ENCODE data around the gene MTHFSD. TPM values are rescaled to one million over a fixed set of nuclear protein-coding genes. Genes with fewer than 3 reads are reported as not detected.
"Not testable (repeated sequence)": the region's sequence is repeated elsewhere in the genome, so short reads cannot be mapped to it uniquely, and the experiment has no call there.

The MTHFSD gene
- total and polyA plus RNA-seq, 10 of the 15 experiments (the other 5 are each of a cell fraction or from before 2014, with no cell fraction given) = 2.2 to 24.5 (median 18.1) TPM

GRCh38 chr16:86590501-86591144 lies 35.6 kb upstream of the MTHFSD start:
- DNase-seq (ENCODE audit: low read depth, low spot score) (no peak), FAIRE-seq (no peak), ATAC-seq (no peak)
- peaks cover 2 to 4% of the 10 kb centered on the region in 2 experiments; a peak in 3 of 4 replicates for H3K27me3 ChIP-seq (replicated peaks in 1 of 2; ENCODE audit: control insufficient read depth in 2 of 2, insufficient read depth in 2 of 2, low read length in 1 of 2)
- in situ Hi-C loops (cut with MboI) = no loop called here
- ChIA-PET RAD21 (ENCODE audit: unreplicated experiment) (no interaction called here), POLR2A (no interaction called here), CTCF (no interaction called here), SMC1A (ENCODE audit: uncharacterized antibody, unreplicated experiment) (interaction anchor here (0.7 kb wide), 1 partner anchor 11 kb away, joined by 3 read pairs; no protein-coding TSS in a partner anchor)
- H2AFZ ChIP-seq (ENCODE audit: control insufficient read depth, low read depth, low read length) = no peak overlapping the region
- no peak overlapping the region for H3K4me3 ChIP-seq
- no peaks in the 10 kb centered on the region for H3K9me3 ChIP-seq (replicated peaks; ENCODE audit: control insufficient read depth, insufficient read depth, low read length)
- no peaks in the 10 kb centered on the region for H3K4me1 ChIP-seq (ENCODE audit: control insufficient read depth, insufficient read depth, low read length)
- no peaks in the 10 kb centered on the region for H3K36me3 ChIP-seq (ENCODE audit: control insufficient read depth in 2 of 2, insufficient read depth in 2 of 2, low read length in 1 of 2)
- no peak overlapping the region for H3K27ac ChIP-seq (ENCODE audit: control insufficient read depth, insufficient read depth)
- no peaks in the 10 kb centered on the region for H4K20me1 ChIP-seq (ENCODE audit: control insufficient read depth, insufficient read depth)
- H3K4me2 ChIP-seq (ENCODE audit: control insufficient read depth, insufficient read depth) = no peak overlapping the region
- intact Hi-C loops (cut with micrococcal nuclease; ENCODE audit: unreplicated experiment) = no loop called here
- 50% methylated on average over 4 of the region's 4 CpGs for WGBS (ENCODE audit: insufficient coverage, insufficient replicate concordance, low lambda C conversion rate, missing lambda C conversion rate)
- no TSS peak for BruUV-seq (replicated peaks)
- no peak overlapping the region for H3K9ac ChIP-seq (ENCODE audit: control insufficient read depth, insufficient read depth, low read length)
- no peaks in the 10 kb centered on the region for H3K79me2 ChIP-seq (ENCODE audit: control insufficient read depth, insufficient read depth, low read length)
- TF ChIP-seq CEBPB (IDR thresholded peaks at IDR 0.05; ENCODE audit: borderline replicate concordance in 1 of 2, low read depth in 2 of 2, low read length in 2 of 2) = no peak
- no peak for TF ChIP-seq RCOR1 (conservative IDR thresholded peaks at IDR 0.05; ENCODE audit: low read depth, low read length)
- TF ChIP-seq, protein P1, sequence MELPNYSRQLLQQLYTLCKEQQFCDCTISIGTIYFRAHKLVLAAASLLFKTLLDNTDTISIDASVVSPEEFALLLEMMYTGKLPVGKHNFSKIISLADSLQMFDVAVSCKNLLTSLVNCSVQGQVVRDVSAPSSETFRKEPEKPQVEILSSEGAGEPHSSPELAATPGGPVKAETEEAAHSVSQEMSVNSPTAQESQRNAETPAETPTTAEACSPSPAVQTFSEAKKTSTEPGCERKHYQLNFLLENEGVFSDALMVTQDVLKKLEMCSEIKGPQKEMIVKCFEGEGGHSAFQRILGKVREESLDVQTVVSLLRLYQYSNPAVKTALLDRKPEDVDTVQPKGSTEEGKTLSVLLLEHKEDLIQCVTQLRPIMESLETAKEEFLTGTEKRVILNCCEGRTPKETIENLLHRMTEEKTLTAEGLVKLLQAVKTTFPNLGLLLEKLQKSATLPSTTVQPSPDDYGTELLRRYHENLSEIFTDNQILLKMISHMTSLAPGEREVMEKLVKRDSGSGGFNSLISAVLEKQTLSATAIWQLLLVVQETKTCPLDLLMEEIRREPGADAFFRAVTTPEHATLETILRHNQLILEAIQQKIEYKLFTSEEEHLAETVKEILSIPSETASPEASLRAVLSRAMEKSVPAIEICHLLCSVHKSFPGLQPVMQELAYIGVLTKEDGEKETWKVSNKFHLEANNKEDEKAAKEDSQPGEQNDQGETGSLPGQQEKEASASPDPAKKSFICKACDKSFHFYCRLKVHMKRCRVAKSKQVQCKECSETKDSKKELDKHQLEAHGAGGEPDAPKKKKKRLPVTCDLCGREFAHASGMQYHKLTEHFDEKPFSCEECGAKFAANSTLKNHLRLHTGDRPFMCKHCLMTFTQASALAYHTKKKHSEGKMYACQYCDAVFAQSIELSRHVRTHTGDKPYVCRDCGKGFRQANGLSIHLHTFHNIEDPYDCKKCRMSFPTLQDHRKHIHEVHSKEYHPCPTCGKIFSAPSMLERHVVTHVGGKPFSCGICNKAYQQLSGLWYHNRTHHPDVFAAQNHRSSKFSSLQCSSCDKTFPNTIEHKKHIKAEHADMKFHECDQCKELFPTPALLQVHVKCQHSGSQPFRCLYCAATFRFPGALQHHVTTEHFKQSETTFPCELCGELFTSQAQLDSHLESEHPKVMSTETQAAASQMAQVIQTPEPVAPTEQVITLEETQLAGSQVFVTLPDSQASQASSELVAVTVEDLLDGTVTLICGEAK (IDR thresholded peaks at IDR 0.05; ENCODE audit: borderline replicate concordance) = no peak
- no peak for TF ChIP-seq BRCA1 (IDR thresholded peaks at IDR 0.05; ENCODE audit: low read depth, low read length)
- TF ChIP-seq DPF2 (IDR thresholded peaks at IDR 0.05) = no peak
- TF ChIP-seq, protein P2, sequence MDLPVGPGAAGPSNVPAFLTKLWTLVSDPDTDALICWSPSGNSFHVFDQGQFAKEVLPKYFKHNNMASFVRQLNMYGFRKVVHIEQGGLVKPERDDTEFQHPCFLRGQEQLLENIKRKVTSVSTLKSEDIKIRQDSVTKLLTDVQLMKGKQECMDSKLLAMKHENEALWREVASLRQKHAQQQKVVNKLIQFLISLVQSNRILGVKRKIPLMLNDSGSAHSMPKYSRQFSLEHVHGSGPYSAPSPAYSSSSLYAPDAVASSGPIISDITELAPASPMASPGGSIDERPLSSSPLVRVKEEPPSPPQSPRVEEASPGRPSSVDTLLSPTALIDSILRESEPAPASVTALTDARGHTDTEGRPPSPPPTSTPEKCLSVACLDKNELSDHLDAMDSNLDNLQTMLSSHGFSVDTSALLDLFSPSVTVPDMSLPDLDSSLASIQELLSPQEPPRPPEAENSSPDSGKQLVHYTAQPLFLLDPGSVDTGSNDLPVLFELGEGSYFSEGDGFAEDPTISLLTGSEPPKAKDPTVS (IDR thresholded peaks at IDR 0.05; ENCODE audit: low read depth, low read length) = no peak

- H3K9ac ChIP-seq (ENCODE audit: control insufficient read depth, insufficient read depth, low read length); in situ Hi-C loops (cut with MboI); ATAC-seq; H3K27me3 ChIP-seq (replicated peaks in 1 of 2; ENCODE audit: control insufficient read depth in 2 of 2, insufficient read depth in 2 of 2, low read length in 1 of 2); intact Hi-C loops (cut with micrococcal nuclease; ENCODE audit: unreplicated experiment); H3K4me3 ChIP-seq; H3K4me2 ChIP-seq (ENCODE audit: control insufficient read depth, insufficient read depth); H3K4me1 ChIP-seq (ENCODE audit: control insufficient read depth, insufficient read depth, low read length); H3K9me3 ChIP-seq (replicated peaks; ENCODE audit: control insufficient read depth, insufficient read depth, low read length); H4K20me1 ChIP-seq (ENCODE audit: control insufficient read depth, insufficient read depth); H3K27ac ChIP-seq (ENCODE audit: control insufficient read depth, insufficient read depth); POLR2A ChIA-PET; CTCF ChIA-PET; RAD21 ChIA-PET (ENCODE audit: unreplicated experiment); DNase-seq (ENCODE audit: low read depth, low spot score); BruUV-seq (replicated peaks); H3K36me3 ChIP-seq (ENCODE audit: control insufficient read depth in 2 of 2, insufficient read depth in 2 of 2, low read length in 1 of 2); H2AFZ ChIP-seq (ENCODE audit: control insufficient read depth, low read depth, low read length); H3K79me2 ChIP-seq (ENCODE audit: control insufficient read depth, insufficient read depth, low read length); SMC1A ChIA-PET (ENCODE audit: uncharacterized antibody, unreplicated experiment): not testable (repeated sequence)
- 27% methylated on average over 3 of the region's 3 CpGs for WGBS (ENCODE audit: insufficient coverage, insufficient replicate concordance, low lambda C conversion rate, missing lambda C conversion rate)
- peak; percentile 49 for FAIRE-seq
Observed at GRCh38 chr16:86587955-86588354, 32.9 kb upstream of the MTHFSD start.

Data from GM12878 (cell line).